ENCODE measurements around the gene STPG4. TPM values are rescaled to one million over a fixed set of nuclear protein-coding genes. Genes with fewer than 3 reads are reported as not detected.
A peak's percentile ranks its signal among the peaks of the same experiment; 100 is the strongest.
"Not testable (repeated sequence)": the region's sequence is repeated elsewhere in the genome, so short reads cannot be mapped to it uniquely, and the experiment has no call there.

Gene STPG4
- total RNA-seq, 1 donor from 2014 or later: 0.89 TPM

DNA sequence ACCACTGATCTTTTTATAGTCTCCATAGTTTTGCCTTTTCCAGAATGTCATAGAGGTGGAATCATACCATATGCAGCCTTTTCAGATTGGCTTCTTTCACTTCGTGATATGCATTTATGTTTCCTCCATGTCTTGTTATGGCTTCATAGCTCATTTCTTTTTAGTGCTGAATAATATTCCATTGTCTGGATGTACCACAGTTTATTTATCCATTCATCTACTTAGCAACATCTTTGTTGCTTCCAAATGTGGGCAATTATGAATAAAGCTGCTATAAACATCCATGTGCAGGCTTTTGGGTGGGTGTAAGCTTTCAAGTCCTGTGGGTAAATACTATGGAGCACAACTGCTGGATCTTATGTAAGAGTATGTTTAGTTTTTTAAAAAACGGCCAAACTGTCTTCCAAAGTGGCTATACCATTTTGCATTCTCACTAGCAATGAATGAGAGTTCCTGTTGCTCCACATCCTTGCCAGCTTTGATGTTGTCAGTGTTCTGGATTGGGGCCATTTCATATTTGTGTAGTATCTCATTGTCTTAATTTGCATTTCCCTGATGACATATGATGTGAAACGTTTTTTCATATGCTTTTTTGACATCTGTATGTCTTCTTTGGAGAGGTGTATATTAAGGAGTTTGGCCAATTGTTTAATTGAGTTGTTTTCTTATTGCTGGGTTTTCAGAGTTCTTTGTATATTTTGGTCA is 20.6 kb downstream of the STPG4 start:
- ATAC-seq: no peak
- intact Hi-C loops (cut with DNase I): no loop called here
- DNase-seq (ENCODE audit: low spot score): no peak

DNA sequence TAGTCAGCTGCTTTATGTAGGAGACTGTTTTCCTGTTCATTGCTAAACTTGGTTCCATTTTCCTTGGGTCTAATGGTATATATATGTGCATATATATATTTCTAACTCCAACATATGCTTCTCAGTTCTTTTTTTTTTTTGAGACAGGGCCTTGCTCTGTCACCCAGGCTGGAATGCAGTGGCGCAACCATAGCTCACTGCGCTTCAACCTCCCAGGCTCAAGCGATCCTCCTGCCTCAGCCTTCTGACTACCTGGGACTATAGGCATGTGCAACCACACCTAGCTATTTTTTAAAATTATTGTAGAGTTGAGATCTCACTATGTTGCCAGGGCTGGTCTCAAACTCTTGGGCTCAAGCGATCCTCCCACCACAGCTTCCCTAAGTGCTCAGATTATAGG is 22.1 kb downstream of the STPG4 start:
- intact Hi-C loops (cut with DNase I): no loop called here
- DNase-seq (ENCODE audit: low spot score) (no peak), ATAC-seq (no peak)

DNA sequence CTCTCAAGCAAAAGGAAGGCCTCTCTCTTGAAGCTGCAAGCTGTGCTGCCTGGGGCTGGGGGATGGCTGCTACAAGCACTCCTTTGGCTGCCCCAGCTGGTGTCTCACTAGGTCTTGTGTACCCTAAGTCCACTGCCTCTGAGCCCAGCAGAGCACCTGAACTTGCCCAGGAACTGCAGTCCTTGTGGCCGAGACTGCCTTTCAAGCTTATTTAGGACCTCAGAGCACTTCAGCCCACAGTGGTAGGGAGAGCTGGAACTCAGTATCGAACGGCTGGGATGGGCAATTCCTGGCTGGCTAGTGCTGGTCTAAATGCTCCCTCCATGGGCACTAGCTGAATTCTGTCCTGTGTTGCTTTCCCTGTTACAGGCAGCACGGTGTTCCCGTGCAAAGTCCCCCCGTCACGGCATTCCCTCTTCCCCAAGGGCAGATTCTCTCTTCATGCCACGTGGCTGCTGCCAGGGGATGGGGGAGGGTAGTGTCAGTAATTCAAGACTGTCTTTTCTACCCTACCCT is 25.9 kb downstream of the STPG4 start:
- DNase-seq (ENCODE audit: low spot score): no peak
- intact Hi-C loops (cut with DNase I): no loop called here
- no peak for ATAC-seq

DNA sequence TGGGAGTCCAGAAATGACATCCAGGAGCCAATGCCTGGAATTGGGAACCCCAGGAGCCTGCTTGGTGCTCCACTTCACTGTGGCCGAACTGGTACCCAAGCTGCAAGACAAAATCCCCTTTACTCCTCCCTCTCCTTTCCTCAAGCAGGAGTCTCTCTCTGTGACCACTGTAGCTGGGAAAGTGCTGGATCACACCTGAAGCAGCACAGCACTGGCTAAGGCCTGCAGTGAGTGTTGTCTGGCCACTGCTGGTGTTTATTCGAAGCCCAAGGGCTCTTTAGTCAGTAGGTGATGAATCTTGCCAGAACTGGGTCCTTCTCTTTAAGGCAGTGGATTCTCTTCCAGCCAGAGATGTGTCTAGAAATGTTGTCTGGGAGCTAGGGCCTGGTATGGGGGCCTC is 26.4 kb downstream of the STPG4 start:
- no peak for DNase-seq (ENCODE audit: low spot score)
- no peak for ATAC-seq
- intact Hi-C loops (cut with DNase I): no loop called here

DNA sequence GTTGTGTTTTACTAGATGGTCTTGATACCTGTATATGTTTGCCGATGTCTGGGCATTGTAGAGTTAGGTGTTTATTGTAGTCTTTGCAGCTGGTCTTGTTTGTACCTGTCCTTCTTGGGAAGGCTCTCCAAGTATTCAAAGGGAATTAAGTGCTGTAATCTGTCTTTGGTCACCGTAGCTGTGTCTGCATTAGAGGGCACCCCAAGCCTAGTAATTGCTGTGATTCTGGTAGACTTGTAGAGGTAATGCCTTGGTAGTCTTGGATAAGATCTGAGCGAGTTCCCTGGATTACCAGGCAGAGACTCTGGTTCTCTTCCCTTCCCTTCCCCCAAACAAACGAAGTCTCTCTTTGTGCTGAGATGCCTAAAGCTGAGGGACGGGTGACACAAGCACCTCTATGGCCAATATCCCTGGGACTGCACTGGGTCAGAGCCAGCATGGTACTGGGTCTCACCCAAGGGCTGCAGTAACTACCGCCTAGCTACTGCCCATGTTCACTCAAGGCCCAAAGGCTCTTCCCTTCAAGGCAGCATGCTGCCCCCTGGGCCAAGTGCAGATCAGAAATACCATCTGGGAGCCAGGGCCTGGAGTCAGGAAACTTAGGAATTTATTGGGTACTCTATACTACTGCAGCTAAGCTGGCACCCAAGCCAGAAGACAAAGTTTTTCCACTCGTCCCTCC is 27.1 kb downstream of the STPG4 start:
- intact Hi-C loops (cut with DNase I): no loop called here

DNA sequence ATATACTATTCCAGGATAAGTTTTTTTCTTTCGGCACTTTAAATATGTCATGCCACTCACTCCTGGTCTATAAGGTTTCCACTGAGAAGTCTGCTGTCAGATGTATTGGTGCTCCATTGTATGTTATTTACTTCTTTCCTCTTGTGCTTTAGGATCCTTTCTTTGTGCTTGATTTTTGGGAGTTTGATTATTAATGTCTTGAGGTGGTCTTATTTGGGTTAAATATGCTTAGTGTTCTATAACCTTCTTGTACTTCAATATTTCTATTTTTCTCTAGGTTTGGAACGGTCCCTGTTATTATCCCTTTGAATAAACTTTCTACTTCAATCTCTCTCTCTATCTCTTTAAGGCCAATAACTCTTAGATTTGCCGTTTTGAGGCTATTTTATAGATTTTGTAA is 28.3 kb downstream of the STPG4 start:
- no peak for DNase-seq (ENCODE audit: low spot score)
- ATAC-seq: no peak

More for the DNA sequence above, 27.1 kb downstream of the STPG4 start:
- DNase-seq (ENCODE audit: low spot score): no peak
- no peak for ATAC-seq

DNA sequence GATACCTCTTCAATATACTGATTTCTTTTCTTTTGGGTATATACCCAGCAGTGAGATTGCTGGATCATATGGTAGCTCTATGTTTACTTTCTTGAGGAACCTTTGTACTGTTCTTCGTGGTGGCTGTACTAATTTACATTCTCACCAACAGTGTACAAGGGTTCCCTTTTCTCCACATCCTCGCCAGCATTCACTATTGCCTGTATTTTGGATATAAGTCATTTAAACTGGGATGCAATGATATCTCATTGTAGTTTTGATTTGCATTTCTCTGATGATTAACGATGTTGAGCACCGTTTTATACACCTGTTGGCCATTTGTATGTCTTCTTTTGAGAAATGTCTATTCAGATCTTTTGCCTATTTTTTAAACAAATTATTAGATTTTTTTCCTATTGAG is 30.4 kb downstream of the STPG4 start:
- ATAC-seq; intact Hi-C loops (cut with DNase I); DNase-seq (ENCODE audit: low spot score): not testable (repeated sequence)

More for the DNA sequence above, 28.3 kb downstream of the STPG4 start:
- intact Hi-C loops (cut with DNase I): no loop called here

DNA sequence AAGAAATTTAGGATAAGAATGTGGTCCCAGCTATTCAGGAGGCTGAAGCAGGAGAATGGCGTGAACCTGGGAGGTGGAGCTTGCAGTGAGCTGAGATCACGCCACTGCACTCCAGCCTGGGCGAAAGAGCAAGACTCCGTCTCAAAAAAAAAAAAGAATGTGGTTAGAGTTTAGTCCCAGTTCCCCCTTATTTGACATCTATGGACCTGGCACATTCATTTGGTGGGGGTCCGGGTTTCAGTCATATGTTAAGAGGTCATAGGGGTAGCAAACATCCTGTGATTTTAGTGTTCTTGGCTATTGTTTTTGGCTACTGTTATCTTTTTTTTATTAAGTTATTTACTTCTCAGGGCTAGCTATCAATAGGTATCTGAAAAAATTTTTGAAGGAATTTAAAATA is 34.7 kb downstream of the STPG4 start:
- intact Hi-C loops (cut with DNase I); DNase-seq (ENCODE audit: low spot score); ATAC-seq: not testable (repeated sequence)

DNA sequence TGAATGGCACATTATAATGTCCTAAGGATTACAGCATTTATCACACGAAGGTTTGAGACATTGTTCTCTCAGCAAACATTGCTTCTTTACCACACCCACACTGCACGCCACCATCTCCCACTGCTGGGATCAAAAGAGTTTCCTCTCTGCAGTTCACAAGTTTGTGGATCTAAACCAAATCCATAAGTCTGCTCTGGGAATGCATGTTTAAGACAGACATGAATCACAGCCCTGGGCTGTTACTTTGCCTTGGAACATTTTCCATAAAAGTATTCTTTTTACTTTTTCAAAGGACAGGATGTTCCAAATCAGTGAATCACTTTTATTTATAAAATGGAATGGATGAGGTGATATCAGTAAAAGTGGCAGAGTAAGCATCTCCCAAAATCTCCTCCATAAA is 36.1 kb downstream of the STPG4 start:
- DNase-seq (ENCODE audit: low spot score) (no peak), ATAC-seq (no peak)
- intact Hi-C loops (cut with DNase I): no loop called here

DNA sequence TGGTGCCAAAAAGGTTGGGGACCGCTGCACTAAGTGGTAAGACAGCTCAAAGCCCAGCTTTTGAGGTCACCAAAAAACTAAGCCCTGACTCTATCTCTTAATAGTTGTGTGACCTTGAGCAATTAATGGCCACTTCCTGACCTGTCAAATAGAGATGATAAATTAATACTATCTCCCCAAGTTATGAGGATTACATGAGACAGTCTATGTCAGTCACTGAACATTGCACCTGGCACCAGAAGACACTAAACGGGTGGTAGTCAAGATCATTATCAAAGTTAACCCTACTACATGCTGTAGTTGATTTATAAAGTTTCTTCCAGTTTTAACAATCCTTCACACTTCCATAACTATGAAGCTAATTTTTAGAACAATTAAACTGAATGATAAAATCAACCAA is 36.5 kb downstream of the STPG4 start:
- intact Hi-C loops (cut with DNase I): no loop called here
- no peak for ATAC-seq
- no peak for DNase-seq (ENCODE audit: low spot score)

DNA sequence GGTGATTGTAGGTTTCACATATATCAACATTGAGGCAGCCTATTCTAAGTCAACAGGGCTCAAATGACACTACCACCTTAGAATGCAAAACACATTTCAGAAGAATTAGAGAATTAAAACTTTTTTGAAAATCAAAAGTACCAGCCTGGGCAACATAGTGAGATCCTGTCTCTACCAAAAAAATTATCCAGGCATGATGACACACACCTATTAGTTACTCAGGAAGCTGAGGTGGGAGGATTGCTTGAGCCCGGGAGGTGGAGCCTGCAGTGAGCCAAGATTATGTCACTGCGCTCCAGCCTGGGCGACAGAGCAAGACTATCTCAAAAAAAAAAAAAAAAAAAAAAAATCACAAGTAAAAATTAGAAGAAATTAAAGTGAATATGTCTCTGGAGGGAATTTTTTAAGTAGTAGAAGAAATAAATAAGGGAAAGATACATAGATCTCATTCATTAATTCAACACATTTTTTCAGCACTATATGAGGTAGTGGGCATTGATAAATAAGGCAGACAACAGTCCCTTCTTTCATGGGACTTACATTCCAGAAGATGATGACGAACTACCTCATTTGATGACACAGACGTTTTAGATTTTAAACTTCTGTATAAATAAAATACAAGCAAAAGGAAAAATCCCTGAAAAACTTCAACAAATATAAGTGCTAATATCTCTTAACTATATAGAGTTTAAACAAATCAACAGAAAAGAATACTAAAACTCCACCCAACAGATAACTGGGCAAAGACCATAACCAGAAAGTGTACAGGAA is 42.3 kb downstream of the STPG4 start:
- DNase-seq (ENCODE audit: low spot score) (no peak), ATAC-seq (no peak)
- intact Hi-C loops (cut with DNase I): no loop called here

DNA sequence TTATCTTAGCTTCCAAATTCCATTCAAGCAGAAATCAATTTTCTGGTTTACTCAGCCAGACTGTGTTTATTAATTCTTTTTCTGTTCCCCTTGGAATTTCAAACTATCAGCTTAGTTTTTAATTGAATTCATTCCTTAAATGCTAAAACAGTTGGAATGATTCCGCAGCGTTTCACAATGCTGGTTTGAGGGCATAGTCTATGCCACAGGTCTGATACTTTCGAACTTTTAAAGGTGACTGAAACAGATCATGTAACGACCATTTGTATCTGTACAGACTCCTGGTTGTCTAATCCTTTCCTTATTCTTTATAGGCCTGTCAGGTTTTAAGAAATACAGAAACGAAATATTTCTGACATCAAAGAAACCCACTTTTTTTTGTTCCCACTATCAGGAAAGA is 45.4 kb downstream of the STPG4 start:
- no peak for ATAC-seq
- intact Hi-C loops (cut with DNase I): no loop called here
- DNase-seq (ENCODE audit: low spot score): no peak

DNA sequence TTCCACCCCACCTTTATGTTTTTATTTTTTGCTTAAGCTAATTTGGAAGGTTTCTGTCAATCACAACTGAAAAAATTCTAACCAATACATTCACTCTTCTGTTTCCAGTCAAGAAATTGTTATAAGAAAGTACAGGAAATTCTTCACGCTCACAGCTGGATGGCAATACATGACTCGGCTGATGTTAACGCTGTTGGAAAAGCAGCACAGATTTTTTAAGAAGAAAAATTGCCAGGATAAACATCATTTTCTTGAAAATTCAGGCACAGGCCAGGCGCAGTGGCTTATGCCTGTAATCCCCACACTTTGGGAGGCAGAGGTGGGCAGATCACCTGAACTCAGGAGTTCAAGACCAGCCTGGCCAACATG is 46.1 kb downstream of the STPG4 start:
- intact Hi-C loops (cut with DNase I): no loop called here
- ATAC-seq (peak; percentile 48), DNase-seq (ENCODE audit: low spot score) (no peak)

DNA sequence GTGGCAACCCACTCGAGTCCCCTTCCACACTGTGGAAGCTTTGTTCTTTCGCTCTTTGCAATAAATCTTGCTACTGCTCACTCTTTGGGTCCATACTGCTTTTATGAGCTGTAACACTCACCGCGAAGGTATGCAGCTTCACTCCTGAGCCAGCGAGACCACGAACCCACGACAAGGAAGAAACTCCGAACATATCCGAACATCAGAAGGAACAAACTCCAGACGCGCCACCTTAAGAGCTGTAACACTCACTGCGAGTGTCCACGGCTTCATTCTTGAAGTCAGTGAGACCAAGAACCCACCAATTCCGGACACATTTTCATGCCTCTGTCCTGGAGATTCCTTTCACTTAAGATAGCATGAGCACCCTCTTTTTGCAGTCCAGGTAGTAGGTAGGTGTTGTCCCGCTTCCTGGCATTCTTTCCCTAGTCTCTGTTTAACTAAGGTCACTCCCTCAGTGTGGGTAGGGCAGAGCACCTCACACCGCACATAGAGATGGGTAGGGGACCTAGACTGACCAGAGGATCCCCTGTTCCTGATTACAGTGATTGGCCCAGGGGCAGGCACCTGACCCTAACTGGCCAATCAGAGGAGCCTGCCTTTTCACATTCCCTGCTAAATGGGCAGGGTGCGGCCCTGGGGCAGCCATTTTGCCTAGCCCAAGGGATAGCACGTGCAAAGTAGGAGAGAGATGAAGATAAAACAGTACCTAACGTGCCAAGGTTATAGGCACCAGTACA is 46.7 kb downstream of the STPG4 start:
- intact Hi-C loops (cut with DNase I); DNase-seq (ENCODE audit: low spot score): not testable (repeated sequence)
- peak; percentile 17 for ATAC-seq

DNA sequence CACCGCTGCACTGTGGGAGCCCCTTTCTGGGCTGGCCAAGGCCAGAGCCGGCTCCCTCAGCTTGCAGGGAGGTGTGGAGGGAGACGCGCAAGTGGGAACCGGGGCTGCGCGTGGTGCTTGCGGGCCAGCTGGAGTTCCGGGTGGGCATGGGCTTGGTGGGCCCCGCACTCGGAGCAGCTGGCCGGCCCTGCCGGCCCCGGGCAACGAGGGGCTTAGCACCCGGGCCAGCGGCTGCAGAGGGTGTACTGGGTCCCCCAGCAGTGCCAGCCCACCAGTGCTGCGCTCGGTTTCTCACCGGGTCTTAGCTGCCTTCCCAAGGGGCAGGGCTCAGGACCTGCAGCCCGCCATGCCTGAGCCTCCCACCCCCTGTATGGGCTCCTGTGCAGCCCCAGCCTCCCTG is 47.9 kb downstream of the STPG4 start:
- intact Hi-C loops (cut with DNase I); ATAC-seq; DNase-seq (ENCODE audit: low spot score): not testable (repeated sequence)

DNA sequence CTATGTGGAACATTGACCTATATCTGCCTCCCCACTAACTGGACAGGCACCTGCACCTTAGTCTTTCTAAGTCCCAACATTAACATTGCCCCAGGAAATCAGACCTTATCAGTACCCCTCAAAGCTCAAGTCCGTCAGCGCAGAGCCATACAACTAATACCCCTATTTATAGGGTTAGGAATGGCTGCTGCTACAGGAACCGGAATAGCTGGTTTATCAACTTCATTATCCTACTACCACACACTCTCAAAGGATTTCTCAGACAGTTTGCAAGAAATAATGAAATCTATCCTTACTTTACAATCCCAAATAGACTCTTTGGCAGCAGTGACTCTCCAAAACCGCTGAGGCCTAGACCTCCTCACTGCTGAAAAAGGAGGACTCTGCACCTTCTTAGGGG is 48.9 kb downstream of the STPG4 start:
- ATAC-seq; DNase-seq (ENCODE audit: low spot score); intact Hi-C loops (cut with DNase I): not testable (repeated sequence)

DNA sequence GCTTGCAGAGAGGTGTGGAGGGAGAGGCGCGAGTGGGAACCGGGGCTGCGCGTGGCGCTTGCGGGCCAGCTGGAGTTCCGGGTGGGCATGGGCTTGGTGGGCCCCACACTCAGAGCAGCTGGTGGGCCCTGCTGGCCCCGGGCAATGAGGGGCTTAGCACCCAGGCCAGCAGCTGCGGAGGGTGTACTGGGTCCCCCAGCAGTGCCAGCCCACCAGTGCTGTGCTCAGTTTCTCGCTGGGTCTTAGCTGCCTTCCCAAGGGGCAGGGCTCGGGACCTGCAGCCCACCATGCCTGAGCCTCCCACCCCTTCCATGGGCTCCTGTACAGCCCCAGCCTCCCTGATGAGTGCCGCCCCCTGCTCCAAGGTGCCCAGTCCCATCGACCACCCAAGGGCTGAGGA is 55.4 kb downstream of the STPG4 start:
- ATAC-seq; intact Hi-C loops (cut with DNase I): not testable (repeated sequence)

DNA sequence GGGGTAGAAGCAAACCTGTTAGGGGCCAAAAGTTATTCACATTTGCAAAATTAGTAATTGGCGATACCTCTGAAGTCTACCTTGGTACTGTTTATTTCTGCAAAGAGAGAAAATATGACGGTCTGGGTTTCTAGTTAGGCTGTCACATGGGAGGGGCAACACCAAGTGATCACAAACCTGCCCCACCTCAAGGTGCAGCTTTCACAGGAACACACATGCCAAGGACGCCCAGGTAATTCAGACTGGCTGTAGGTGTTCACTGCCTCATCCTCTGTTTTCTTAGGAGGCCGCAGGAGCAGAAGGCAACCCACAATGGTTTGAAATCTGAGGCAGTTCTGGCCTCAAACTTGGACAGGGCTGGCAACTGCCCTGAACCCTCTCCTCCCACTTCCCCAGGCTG is 56.2 kb downstream of the STPG4 start:
- DNase-seq (ENCODE audit: low spot score) (no peak), ATAC-seq (no peak)
- intact Hi-C loops (cut with DNase I): no loop called here

More for the DNA sequence above, 55.4 kb downstream of the STPG4 start:
- not testable (repeated sequence) for DNase-seq (ENCODE audit: low spot score)

DNA sequence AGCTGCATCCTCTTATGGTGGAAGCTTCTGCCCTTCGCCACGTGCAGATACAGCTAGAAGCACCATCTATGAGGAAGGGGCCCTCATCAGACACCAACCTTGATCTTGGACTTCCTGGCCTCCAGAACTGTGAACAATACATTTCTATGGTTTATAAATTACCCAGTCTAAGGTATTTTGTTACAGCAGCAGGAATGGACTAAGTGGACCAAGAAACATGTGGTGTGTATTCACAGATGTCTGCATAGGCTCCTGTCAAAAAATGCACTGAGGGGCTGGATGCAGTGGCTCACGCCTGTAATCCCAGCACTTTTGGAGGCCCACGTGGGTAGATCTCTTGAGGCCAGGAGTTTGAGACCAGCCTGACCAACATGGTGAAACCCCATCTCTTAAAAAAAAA is 57.5 kb downstream of the STPG4 start:
- ATAC-seq (no peak), DNase-seq (ENCODE audit: low spot score) (no peak)
- intact Hi-C loops (cut with DNase I): no loop called here

Measured in sciatic nerve (tissue), 2 donors.